ENCODE data around the gene DYNLL2. TPM values are rescaled to one million over a fixed set of nuclear protein-coding genes. Genes with fewer than 3 reads are reported as not detected.
"Not testable (repeated sequence)": the region's sequence is repeated elsewhere in the genome, so short reads cannot be mapped to it uniquely, and the experiment has no call there.

The DYNLL2 gene
- polyA plus RNA-seq, 1 donor from 2014 or later: 66.7 TPM

DNA sequence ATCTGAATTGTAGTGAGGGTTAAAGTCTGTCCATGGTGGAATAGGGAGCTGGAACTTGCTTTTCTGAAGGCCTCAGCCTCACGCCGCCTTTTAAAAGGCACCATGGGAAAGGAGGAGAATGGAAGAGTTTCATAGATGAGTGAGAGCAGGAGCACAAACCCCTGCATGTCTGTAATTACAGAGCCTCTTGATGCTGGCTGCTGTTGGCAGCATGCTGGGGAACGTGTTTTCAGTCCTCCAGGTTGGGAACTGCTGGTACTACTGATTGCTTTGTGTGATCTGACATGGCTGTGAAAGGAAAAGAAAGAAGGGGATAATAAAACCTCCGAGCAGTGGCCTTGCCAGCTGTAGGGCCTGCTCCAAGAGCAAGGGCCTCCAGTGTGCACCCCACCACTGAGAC, 16.8 kb upstream of the DYNLL2 start:
- Histone ChIP-seq H3K27me3 (ENCODE audit: insufficient read depth, low read depth, low read length) (no peaks in the 10 kb centered on the region), H3K27ac (ENCODE audit: low read length) (peak overlapping the region; percentile 30), H3F3A (ENCODE audit: insufficient read depth, low read length, poor library complexity, severe bottlenecking) (no peaks in the 10 kb centered on the region), H3K9me3 (ENCODE audit: low read length) (no peaks in the 10 kb centered on the region), H3K4me3 (ENCODE audit: low read length) (no peak overlapping the region), H3K9ac (ENCODE audit: low read length) (no peak overlapping the region), H3K4me2 (ENCODE audit: low read length) (no peak overlapping the region), H3K36me3 (ENCODE audit: insufficient read depth, low read length) (no peaks in the 10 kb centered on the region), H2AFZ (ENCODE audit: low read depth, low read length) (no peak overlapping the region), H3K9me2 (ENCODE audit: insufficient read depth, low read length) (no peaks in the 10 kb centered on the region), H3K79me2 (replicated peaks; ENCODE audit: insufficient read depth, low read length) (no peaks in the 10 kb centered on the region), H4K20me1 (ENCODE audit: insufficient read depth) (no peaks in the 10 kb centered on the region)
- TF ChIP-seq MXI1 (conservative IDR thresholded peaks at IDR 0.05; ENCODE audit: poor library complexity, severe bottlenecking) (no peak), EZH2 (IDR thresholded peaks at IDR 0.05; ENCODE audit: borderline replicate concordance, insufficient read depth, low read length, poor library complexity, severe bottlenecking) (no peak), RAD21 (conservative IDR thresholded peaks at IDR 0.05) (no peak), EP300 (conservative IDR thresholded peaks at IDR 0.05; ENCODE audit: poor library complexity, severe bottlenecking) (no peak), POLR2AphosphoS5 (IDR thresholded peaks at IDR 0.05) (no peak)
- TF ChIP-seq, protein P1, sequence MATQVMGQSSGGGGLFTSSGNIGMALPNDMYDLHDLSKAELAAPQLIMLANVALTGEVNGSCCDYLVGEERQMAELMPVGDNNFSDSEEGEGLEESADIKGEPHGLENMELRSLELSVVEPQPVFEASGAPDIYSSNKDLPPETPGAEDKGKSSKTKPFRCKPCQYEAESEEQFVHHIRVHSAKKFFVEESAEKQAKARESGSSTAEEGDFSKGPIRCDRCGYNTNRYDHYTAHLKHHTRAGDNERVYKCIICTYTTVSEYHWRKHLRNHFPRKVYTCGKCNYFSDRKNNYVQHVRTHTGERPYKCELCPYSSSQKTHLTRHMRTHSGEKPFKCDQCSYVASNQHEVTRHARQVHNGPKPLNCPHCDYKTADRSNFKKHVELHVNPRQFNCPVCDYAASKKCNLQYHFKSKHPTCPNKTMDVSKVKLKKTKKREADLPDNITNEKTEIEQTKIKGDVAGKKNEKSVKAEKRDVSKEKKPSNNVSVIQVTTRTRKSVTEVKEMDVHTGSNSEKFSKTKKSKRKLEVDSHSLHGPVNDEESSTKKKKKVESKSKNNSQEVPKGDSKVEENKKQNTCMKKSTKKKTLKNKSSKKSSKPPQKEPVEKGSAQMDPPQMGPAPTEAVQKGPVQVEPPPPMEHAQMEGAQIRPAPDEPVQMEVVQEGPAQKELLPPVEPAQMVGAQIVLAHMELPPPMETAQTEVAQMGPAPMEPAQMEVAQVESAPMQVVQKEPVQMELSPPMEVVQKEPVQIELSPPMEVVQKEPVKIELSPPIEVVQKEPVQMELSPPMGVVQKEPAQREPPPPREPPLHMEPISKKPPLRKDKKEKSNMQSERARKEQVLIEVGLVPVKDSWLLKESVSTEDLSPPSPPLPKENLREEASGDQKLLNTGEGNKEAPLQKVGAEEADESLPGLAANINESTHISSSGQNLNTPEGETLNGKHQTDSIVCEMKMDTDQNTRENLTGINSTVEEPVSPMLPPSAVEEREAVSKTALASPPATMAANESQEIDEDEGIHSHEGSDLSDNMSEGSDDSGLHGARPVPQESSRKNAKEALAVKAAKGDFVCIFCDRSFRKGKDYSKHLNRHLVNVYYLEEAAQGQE (IDR thresholded peaks at IDR 0.05; ENCODE audit: borderline replicate concordance): no peak

DNA sequence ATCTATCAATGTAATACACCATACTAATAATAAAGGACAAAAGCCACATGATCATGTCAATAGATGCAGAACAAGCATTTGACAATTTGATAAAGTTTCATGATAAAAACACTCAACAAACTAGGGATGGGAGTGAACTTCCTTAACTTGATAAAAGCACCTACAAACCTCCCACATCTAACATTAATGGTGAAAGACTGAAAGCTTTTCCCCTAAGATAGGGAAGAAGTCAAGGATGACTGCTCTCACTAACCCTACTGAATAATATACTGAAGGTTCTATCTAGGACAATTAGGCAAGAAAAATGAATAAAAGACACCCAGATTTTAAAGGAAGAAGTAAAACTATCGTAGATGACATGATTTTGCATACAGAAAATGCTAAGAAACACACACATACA, 10.4 kb upstream of the DYNLL2 start:
- Histone ChIP-seq H2AFZ (ENCODE audit: low read depth, low read length) (no peak overlapping the region), H3K79me2 (replicated peaks; ENCODE audit: insufficient read depth, low read length) (no peaks in the 10 kb centered on the region), H3K4me2 (ENCODE audit: low read length) (no peak overlapping the region), H3F3A (ENCODE audit: insufficient read depth, low read length, poor library complexity, severe bottlenecking) (no peaks in the 10 kb centered on the region), H3K9me2 (ENCODE audit: insufficient read depth, low read length) (no peaks in the 10 kb centered on the region), H3K27me3 (ENCODE audit: insufficient read depth, low read depth, low read length) (no peaks in the 10 kb centered on the region), H3K27ac (ENCODE audit: low read length) (no peak overlapping the region), H3K36me3 (ENCODE audit: insufficient read depth, low read length) (no peaks in the 10 kb centered on the region), H3K4me3 (ENCODE audit: low read length) (no peak overlapping the region), H3K9me3 (ENCODE audit: low read length) (no peaks in the 10 kb centered on the region), H4K20me1 (ENCODE audit: insufficient read depth) (no peaks in the 10 kb centered on the region), H3K9ac (ENCODE audit: low read length) (no peak overlapping the region)
- TF ChIP-seq EZH2 (IDR thresholded peaks at IDR 0.05; ENCODE audit: borderline replicate concordance, insufficient read depth, low read length, poor library complexity, severe bottlenecking) (no peak), RAD21 (conservative IDR thresholded peaks at IDR 0.05) (no peak), TAF1 (IDR thresholded peaks at IDR 0.05; ENCODE audit: low read depth) (no peak), SMC3 (conservative IDR thresholded peaks at IDR 0.05; ENCODE audit: poor library complexity) (no peak), MXI1 (conservative IDR thresholded peaks at IDR 0.05; ENCODE audit: poor library complexity, severe bottlenecking) (no peak), POLR2AphosphoS5 (IDR thresholded peaks at IDR 0.05) (no peak), EP300 (conservative IDR thresholded peaks at IDR 0.05; ENCODE audit: poor library complexity, severe bottlenecking) (no peak)
- TF ChIP-seq, protein P2, sequence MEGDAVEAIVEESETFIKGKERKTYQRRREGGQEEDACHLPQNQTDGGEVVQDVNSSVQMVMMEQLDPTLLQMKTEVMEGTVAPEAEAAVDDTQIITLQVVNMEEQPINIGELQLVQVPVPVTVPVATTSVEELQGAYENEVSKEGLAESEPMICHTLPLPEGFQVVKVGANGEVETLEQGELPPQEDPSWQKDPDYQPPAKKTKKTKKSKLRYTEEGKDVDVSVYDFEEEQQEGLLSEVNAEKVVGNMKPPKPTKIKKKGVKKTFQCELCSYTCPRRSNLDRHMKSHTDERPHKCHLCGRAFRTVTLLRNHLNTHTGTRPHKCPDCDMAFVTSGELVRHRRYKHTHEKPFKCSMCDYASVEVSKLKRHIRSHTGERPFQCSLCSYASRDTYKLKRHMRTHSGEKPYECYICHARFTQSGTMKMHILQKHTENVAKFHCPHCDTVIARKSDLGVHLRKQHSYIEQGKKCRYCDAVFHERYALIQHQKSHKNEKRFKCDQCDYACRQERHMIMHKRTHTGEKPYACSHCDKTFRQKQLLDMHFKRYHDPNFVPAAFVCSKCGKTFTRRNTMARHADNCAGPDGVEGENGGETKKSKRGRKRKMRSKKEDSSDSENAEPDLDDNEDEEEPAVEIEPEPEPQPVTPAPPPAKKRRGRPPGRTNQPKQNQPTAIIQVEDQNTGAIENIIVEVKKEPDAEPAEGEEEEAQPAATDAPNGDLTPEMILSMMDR (IDR thresholded peaks at IDR 0.05; ENCODE audit: poor library complexity, severe bottlenecking): no peak
- TF ChIP-seq, protein P1 (IDR thresholded peaks at IDR 0.05; ENCODE audit: borderline replicate concordance): no peak

DNA sequence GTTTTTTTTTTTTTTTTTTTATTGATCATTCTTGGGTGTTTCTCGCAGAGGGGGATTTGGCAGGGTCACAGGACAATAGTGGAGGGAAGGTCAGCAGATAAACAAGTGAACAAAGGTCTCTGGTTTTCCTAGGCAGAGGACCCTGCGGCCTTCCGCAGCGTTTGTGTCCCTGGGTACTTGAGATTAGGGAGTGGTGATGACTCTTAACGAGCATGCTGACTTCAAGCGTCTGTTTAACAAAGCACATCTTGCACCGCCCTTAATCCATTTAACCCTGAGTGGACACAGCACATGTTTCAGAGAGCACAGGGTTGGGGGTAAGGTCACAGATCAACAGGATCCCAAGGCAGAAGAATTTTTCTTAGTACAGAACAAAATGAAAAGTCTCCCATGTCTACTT, 10.0 kb upstream of the DYNLL2 start:
- not testable (repeated sequence) for H3F3A ChIP-seq (ENCODE audit: insufficient read depth, low read length, poor library complexity, severe bottlenecking); H3K79me2 ChIP-seq (replicated peaks; ENCODE audit: insufficient read depth, low read length); H3K4me3 ChIP-seq (ENCODE audit: low read length); H3K9me2 ChIP-seq (ENCODE audit: insufficient read depth, low read length); H3K4me2 ChIP-seq (ENCODE audit: low read length); H2AFZ ChIP-seq (ENCODE audit: low read depth, low read length); H3K36me3 ChIP-seq (ENCODE audit: insufficient read depth, low read length); H3K27me3 ChIP-seq (ENCODE audit: insufficient read depth, low read depth, low read length); H3K9me3 ChIP-seq (ENCODE audit: low read length); H3K9ac ChIP-seq (ENCODE audit: low read length); H4K20me1 ChIP-seq (ENCODE audit: insufficient read depth); H3K27ac ChIP-seq (ENCODE audit: low read length)

DNA sequence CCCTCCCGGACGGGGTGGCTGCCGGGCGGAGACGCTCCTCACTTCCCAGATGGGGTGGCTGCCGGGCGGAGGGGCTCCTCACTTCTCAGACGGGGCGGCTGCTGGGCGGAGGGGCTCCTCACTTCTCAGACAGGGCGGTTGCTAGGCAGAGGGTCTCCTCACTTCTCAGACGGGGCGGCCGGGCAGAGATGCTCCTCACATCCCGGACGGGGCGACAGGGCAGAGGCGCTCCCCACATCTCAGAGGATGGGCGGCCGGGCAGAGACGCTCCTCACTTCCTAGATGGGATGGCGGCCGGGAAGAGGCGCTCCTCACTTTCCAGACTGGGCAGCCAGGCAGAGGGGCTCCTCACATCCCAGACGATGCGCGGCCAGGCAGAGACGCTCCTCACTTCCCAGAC, 8.8 kb upstream of the DYNLL2 start:
- not testable (repeated sequence) for H3K27ac ChIP-seq (ENCODE audit: low read length); H3K27me3 ChIP-seq (ENCODE audit: insufficient read depth, low read depth, low read length); H3K4me2 ChIP-seq (ENCODE audit: low read length); H3K9me3 ChIP-seq (ENCODE audit: low read length); H3K79me2 ChIP-seq (replicated peaks; ENCODE audit: insufficient read depth, low read length); H3K9me2 ChIP-seq (ENCODE audit: insufficient read depth, low read length); H3K4me3 ChIP-seq (ENCODE audit: low read length); H2AFZ ChIP-seq (ENCODE audit: low read depth, low read length); H3K9ac ChIP-seq (ENCODE audit: low read length); H3F3A ChIP-seq (ENCODE audit: insufficient read depth, low read length, poor library complexity, severe bottlenecking); H4K20me1 ChIP-seq (ENCODE audit: insufficient read depth); H3K36me3 ChIP-seq (ENCODE audit: insufficient read depth, low read length)

Data from neural cell (in vitro differentiated cells).